ENCODE measurements around the gene SLC9A9.

DNA sequence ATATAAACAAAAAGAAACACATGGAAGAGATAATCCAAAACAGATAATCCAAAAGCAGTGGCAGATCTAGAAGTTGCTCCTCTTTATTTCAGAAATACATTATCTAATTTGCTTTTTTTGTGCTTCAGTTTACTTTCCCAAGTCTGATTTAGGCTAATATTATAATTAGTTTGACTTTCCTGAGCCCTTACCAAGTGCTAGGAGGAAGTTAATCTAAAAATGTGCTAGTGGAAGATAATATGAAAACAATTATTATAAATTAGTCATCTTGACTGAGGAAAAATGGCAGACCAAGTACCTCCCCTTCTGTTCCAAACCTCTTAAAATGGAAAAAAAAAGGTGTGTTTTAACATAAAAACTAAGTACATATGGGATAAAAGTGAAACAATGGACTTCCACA is 17.5 kb downstream of the SLC9A9 start:
- TF ChIP-seq, protein P1, sequence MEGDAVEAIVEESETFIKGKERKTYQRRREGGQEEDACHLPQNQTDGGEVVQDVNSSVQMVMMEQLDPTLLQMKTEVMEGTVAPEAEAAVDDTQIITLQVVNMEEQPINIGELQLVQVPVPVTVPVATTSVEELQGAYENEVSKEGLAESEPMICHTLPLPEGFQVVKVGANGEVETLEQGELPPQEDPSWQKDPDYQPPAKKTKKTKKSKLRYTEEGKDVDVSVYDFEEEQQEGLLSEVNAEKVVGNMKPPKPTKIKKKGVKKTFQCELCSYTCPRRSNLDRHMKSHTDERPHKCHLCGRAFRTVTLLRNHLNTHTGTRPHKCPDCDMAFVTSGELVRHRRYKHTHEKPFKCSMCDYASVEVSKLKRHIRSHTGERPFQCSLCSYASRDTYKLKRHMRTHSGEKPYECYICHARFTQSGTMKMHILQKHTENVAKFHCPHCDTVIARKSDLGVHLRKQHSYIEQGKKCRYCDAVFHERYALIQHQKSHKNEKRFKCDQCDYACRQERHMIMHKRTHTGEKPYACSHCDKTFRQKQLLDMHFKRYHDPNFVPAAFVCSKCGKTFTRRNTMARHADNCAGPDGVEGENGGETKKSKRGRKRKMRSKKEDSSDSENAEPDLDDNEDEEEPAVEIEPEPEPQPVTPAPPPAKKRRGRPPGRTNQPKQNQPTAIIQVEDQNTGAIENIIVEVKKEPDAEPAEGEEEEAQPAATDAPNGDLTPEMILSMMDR (IDR thresholded peaks at IDR 0.05; ENCODE audit: low read depth, low read length): no peak
- TF ChIP-seq POLR2A (IDR thresholded peaks at IDR 0.05; ENCODE audit: extremely low read depth, insufficient read length): no peak
- TF ChIP-seq, protein P2, sequence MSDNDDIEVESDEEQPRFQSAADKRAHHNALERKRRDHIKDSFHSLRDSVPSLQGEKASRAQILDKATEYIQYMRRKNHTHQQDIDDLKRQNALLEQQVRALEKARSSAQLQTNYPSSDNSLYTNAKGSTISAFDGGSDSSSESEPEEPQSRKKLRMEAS (IDR thresholded peaks at IDR 0.05; ENCODE audit: low read depth, low read length): no peak

Measured in NB4 (cell line).